Stimulated activated CD8-positive, alpha-beta memory T cell treated with anti-CD3 and anti-CD28 coated beads, Interleukin-12 subunit alpha, Interleukin-12 subunit beta, amount 100 ng/mL, for 24 hours (primary cell): ENCODE data around the gene PRR35.

Experiments used
- DNase-seq: peaks from one replicate; pipeline ENCODE4 v3.0.0-alpha.2; 2020; ENCODE audit errors: extremely low read depth

The PRR35 gene

DNA sequence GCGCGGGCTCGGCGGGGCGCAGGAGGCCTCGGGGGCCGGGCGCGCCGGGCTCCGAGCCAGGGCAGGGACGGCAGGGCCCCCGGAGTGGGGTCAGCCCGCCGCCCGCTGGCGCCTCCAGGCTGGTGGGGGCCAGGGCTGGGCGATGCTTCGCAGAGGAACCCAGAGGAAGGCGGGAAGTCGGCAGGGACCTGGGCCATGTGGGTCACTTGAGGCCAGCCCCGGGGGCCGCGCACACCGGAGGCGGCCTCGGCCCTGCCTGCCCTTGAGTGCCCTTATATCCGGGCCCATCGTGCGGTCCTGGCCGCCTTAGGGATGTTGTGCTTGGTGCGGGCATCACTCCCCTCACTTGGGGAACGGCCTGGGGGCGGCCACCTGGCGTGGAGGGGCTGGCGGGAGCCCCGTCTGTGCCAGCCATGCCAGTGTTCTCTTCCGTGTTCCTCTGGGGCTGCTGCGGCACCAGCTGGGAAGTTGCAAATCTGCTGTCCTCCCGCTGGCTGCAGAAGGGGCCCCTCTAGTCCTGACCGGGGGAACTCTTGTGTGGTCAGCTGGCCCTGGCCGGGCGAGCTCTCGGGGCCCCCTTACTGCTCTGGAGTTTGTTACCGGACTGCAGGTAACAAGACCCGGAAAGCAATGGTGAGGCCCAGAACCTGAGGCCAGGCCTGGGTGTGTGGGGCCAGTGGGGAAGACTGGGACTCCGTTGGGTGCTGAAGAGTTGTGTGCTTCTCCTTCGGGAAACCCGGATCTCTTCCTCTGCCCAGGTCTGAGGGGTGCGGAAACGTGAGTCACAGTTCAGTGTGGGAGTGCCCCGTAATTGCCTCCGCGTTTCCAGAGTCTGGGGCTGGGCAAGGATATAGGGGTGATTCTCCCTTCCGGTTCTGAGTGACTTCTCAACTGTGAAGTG lies 31.8 kb upstream of the PRR35 start:
- no peak for DNase-seq

DNA sequence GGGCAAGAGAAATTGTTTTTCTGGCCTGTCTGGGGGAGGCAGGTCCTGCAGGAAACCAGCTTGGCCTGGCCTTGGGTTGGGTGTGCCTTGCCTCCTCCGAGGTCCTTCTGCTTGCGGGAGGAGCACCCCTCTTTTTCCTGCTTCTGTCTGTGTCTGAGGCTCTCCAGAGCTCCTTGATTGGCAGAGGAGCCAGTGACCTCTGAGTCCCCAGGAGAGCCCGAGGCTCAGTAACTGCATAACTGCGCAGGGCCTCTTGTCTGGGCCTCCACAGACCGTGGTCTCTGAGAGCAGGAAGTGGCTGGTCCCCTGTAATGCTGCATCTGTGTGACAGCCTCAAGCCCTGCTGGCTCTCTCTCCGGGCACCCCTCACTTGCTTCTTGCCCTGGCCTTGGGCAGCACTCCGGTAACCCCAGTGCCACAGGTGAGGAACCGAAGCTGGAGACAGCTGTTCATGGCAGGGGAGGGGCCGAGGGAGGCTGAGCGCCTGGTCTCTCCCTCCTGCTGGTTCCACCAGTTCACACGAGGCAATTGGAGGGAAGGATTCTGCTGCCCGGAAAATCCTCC lies 31.1 kb upstream of the PRR35 start:
- no peak for DNase-seq

DNA sequence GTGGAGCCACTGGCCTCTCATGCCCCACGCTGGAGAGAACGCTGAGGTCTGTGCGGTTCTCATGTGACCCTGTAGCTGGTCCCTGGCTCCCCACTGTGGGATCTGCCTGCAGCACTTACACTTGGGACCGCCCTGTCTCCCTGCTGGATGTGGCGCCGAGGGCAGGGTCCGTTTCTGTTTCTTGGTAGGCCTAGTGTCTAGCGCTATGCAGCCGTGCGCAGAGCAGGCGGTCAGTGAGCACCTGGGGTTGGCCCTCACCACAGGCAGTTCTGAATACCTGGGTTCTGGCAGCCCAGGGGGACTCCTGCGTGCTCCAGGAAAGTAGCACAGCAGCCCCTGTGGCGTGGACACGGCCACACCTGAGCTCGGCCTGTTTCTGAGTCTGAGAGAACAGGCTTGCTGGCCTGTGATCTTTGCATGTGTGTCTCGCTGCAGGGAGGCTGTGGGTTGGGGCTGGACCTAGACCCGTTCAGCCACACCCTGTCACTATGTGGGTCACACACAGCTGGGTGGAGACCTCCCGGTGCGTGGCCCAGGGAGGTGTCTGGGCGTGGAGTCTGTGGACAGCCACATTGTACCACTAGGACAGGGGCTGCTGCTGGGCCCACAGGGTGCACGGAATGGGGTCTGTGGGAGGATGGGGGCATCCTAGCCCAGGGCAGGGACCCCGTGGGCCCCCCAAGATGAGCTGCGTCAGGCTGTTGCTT lies 29.9 kb upstream of the PRR35 start:
- no peak for DNase-seq

DNA sequence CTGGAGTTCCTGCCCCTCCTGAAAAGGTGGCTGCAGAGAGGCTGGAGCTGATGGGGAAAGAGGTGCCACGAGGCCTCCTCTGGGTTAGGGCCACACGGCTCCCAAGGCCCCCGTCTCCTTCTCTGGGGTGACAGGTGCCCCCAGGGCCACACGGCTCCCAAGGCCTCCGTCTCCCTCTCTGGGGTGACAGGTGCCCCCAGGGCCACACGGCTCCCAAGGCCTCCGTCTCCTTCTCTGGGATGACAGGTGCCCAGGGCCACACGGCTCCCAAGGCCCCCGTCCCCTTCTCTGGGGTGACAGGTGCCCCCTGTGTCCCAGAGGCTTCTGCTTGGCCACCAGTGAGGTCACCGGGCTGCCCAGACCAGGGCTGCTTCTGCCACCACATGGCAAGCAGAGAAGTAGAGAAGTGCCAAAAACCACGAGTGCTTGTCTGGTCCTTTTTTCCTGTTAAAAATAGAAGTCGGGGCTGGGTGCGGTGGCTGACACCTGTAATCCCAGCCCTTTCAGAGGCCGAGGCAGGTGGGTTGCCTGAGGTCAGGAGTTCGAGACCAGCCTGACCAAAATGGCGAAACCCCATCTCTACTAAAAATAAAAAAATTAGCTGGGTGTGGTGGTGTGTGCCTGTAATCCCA lies 28.6 kb upstream of the PRR35 start:
- DNase-seq = no peak

DNA sequence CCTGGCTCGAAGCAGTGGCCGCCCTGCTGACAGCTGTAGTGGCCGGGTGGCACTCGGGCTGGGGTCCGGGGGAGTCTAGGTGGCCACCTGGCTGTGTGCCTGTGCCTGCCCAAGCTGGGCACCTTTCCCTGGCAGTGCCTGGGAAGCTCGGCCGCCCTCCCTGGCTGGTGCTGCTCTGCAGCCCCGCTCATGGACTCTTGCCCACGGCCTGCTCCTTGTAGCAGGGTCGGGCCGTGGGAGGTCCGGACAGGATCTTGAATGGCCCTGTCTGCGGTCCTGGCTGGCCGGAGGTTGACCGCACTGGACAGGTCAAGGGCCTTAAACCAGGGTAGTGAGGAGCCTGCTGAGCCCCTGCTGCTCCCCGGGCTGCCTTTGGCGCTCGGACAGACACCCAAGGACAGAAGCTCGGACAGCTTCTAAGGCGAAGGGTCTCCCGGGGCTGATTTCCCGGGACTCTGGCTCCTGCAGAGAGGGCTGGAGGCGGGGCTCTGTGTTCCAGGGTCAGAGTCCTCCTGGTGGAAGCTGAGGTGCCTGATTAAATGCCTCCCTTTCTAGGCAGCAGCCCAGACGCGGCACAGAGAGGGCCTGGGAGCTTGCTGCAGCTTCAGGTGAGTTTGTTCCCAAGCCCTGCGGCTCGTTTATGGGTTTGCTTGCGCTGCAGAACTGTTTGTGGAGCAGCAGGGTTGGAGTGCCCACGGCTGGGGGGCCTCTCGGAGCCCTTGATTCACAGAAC lies 26.6 kb upstream of the PRR35 start:
- no peak for DNase-seq

DNA sequence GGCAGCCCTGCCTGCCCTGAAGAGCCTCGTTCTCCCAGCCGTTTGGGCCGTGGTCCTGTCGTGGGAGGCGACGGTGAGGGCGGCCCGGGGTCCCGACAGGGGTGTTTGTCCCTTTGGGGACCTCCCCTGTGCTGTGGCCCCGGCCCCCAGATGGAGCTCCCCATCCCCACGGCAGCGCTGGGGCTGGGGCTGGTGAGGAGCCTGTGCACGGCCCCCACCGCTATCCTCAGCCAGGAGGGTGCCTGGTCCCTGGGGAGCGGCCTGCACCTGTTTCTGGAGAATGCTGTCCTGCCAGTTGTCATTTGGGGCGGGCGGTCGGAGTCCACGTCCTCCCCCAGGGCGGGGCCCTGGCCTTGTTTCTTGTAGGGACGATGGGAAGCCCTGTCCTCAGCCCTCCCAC lies 26.1 kb upstream of the PRR35 start:
- DNase-seq = no peak

DNA sequence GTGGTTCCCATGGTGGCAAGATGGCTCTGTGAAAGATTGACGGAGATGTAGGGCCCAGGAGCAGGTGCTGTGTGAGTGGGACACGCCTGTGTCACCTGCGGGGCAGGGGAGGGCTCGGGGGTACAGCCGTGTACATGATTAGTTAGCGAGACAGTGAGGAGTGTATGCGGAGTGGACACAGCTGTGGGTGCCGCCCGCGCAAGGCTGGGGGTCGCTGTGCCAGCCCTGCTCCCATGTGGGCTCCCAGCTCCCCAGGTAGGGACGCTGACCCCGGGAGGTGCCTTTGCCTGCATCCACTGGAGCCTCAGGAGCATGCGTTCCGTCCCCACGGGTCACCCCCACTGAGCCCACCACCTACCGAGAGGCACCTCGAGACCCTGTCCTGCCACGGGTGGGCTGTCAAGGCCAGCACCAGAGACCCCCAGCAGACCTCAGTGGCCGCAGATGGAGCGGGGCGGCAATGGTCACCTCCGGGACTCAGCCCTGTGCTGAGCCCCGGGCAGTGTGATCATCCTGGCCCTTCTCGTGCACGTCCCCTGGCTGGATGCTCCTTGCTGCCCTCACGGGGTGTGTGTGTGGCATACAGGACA lies 25.2 kb upstream of the PRR35 start:
- DNase-seq = no peak

DNA sequence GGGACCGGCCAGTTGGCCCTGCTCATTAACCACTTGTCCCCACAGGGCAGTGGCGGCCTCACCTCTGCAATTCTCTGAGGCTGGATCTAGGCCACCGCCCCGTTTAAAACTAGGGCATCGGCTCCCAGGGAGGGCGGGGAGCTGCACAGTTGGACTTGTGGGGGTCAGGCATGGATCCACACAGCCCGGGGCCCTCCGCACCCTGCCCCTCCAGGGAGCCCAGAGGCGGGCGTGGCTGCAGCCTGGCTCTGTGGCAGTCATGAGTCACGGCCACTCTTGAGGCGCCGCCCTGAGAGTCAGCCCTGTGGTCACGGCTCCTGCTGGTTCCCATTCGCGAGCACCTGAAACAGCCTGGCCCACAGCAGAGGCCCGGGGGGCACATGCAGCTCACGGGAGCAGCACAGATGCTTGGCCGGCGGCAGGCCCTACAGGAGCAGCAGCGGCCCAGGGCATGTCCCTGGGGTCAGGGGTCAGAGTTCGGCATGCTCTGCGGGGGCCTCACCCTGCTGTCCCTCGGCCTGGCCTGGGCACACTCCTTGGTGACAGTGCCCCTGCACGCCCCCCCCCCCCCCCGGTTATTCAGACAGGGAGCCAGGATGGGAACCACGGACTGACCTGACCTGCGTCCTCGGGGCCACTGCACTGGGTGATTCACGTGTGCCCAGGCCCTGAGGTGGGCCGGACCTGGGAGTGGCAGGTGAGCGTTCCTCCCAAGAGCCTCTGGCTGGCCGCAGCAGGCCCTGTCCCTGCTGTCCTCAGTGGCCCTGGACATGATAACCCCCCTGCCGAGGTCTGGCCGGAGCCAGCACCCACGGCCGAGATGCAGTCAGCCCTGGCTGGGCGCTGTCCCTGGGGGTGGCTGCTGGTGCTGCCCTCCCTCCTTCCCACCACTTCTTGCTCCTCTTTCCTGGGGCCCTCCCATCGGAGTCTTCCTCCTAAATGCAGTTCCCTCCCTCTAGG lies 24.5 kb upstream of the PRR35 start:
- no peak for DNase-seq

DNA sequence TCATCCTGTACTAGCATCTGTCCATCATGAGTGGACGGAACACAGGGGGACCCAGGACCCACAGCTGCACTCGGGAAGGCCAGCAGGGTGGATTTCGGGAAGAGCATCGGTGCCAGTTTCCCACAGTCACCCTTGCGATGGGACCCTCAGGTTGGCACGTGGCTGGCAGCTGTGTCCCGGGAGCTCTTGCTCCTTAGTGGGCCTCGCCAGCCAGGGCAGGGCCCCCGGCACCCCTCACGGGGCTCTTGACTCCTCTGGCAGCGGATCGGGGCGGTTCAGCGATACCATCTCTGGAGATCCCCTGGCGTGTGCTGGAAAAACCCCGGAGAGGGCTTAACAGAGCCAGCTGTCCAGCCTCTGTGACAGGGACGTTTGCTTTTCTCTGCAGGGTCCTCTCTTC lies 23.4 kb upstream of the PRR35 start:
- DNase-seq = no peak

DNA sequence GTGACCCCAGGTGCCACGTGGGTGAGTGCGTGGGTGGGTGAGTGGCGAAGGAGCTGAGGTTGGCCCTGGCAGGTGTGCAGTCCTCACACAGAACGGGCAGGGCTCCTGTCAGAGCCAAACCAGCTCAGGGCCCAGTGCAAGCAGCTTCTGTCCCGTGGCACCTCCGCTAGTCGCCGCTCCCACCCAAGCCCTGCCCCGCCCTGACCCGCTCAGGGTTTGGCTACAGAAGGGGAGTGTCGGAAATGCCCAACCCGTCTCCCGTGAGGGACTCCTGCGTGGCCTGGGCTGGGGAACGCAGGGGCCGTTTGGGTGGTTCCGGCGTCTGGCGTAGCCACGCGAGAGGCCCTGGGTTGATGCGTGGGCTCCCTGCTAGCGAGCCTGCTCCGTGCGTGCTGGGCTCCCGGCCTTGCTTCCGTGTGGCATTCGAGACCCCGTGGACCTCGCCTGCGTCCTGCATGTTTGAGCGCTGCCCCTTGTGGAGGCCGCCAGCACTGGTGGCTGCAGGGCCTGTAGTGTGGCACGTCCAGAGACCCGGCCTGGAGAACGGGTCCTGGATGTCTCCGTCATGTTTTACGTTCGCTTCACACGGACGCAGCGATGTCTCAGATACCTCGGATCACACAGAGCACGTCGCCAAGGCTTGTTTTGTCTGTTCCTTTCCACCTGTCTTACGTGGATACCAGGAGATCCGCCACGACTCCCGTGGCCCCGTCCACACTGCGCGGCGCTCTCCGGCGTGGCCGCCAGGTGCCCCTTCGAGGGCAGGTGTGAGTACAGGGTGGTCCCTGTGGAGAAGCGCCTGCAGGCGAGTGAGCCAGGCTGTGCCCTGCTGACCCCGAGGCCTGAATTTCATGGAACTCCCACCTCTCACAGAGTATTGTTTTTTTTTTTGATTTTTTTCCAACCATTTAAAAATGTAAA lies 22.5 kb upstream of the PRR35 start:
- DNase-seq = no peak

DNA sequence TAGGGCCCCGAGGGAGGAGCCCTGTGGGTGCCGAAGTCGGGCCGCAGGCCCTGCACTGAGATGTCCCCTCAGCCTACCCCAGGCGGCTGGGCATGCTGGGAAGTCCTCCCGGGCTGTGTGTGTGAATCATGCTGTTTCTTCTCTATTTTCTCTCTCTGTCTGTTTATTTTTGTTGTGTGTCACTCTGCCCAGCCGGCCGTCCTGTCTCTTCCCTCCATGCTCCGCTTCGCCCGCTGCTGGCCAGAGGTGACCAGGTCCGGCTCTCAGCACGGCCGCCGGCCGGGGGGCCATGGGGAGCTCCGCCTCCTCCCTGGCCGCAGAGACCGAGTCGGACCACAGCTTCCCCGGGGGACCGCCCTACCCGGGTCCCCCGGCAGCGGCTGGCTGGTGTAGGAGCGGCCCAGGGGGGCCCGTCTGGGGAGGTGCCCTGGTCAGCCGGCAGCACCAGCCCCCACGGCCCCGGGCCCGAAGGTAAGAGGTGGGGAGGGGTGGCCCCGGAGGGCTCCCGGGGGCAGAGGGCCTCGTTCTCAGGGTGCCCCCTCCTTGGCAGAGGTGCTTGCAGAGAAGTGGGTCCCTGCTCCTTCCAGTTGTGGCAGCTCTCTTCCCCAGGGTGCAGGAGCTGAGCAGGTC lies 20.2 kb upstream of the PRR35 start:
- DNase-seq = no peak

DNA sequence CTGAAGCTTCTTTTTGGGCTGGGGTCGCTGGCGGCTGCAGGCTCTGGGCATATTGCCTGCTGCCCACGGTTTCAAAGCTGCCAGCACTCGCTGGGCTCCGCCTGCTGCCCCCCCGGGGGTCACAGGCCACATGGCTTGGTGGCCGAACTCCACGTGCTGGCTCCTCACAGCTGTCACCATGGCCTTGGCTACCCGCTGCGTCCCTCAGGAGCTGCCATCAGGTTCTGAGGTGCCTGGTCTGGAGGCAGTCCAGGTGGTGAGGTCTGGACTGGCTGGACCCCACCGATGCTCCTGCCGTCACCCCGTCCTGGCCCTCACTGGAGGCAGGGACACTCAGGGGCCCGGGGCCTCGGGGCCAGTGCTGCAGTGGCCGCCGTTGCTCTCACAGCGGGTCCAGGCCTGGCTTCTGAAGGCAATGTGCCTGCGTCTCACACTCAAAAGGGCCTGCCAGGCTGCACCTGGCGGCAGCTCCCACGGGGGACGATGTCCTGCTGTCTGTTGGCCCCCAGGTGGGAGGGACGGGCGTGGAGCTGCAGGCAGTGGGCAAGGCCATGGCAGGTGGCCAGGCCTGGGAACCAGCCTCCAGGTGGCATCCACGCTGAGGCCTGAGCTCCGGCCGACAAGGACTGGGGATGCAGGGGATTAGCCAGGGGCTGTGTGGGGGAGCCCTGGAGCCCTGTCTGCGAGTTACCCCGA lies 19.4 kb upstream of the PRR35 start:
- no peak for DNase-seq

DNA sequence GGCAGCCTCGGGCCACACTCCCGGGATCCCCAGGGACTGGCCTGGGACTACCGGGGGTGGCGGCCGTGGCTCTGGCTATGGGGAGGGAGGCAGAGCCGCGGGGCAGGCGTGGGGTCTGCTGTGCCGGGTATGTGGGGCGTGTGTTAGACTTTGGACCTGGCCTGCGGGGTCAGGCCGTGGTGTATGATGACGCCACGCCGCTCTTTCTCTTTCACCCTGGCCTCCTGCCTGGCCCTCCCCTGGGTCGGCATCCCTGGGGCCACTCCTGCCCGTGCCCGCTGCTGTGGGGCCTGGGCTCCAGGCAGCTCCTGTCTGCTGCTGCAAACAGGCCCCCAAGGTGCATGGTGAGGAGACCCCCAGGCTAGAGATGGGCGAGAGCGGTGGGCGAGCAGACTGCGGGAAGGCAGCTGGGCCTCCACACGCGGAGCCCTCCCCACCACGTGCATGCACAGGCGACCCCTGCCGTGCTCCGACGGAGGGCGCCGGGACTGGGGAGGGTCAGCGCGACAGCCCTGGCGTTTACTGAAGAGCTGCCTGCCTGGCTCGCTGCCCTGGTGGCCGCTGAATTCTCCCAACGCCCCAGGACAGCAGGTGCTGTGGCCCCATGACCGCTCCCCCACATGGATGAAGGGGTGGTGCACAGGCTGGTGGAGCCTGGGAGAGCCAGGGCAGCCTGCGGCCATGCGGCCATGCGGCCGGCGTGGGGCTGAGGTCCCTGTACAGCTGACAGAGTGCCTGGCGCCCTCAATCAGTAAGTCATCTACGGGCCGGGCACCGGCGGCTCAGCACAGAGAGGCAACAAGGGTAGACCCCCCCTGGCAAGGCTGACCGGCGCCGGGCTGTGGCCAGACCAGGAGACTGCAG lies 16.7 kb upstream of the PRR35 start:
- DNase-seq = no peak

DNA sequence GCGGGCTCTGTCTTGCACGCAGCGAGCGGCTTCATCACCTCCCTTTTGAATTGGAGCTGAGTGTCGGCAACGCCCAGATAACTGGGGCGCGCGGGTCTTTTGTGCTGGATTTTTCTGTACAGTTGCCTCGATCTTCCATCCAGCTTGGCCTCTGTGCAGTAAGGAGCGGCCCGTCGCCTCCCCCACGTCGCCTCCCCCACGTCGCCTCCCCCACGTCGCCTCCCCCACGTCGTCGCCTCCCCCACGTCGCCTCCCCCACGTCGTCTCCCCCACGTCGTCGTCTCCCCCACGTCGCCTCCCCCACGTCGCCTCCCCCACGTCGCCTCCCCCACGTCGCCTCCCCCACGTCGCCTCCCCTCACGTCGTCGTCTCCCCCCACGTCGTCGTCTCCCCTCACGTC lies 15.7 kb upstream of the PRR35 start:
- DNase-seq = no peak

DNA sequence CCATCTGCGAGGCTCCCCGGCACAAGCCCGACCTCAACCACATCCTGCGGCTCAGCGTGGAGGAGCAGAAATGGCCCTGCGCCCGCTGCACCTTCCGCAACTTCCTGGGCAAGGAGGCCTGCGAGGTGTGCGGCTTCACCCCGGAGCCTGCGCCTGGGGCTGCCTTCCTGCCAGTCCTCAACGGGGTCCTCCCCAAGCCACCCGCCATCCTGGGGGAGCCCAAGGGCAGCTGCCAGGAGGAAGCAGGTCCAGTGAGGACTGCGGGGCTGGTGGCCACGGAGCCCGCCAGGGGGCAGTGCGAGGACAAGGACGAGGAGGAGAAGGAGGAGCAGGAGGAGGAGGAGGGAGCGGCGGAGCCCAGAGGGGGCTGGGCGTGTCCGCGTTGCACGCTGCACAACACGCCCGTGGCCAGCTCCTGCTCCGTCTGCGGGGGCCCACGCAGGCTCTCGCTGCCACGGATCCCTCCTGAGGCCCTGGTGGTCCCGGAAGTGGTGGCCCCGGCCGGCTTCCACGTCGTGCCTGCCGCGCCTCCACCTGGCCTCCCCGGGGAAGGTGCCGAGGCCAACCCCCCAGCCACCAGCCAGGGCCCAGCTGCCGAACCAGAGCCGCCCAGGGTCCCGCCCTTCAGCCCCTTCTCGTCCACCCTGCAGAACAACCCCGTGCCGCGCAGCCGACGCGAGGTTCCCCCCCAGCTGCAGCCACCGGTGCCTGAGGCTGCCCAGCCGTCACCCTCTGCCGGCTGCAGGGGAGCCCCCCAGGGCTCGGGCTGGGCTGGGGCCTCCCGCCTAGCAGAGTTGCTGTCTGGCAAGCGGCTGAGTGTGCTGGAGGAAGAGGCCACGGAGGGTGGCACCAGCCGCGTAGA lies 13.1 kb upstream of the PRR35 start:
- no peak for DNase-seq

DNA sequence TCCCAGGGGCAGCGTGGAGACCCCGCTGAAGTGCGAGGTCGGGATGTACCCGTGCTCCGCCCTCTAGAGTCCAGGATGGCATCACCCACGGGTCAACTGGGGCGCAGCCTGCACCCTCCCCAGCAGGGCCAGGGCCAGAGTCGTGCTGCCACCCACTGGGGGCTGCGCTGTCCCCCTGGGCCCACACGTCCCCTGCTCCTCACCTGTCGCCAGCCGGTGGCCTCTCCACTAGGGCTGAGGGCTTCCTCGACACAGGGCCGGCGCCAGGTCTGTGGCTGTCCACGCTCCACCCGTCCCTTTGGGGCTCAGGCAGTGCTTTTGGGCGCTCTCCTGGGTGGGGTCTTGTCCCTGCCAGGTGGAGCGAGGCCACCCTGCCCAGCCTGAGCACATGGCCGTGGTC lies 11.6 kb upstream of the PRR35 start:
- no peak for DNase-seq
